AG09319 (cell line): ENCODE measurements around the gene PHF3.
"Not testable (repeated sequence)": the region's sequence is repeated elsewhere in the genome, so short reads cannot be mapped to it uniquely, and the experiment has no call there.

Source experiments
- DNase-seq: peaks from one replicate; pipeline ENCODE4 v3.0.0-alpha.2; 2010; ENCODE audit warnings: low read depth; ENCODE audit errors: extremely low read depth
- TF ChIP-seq, protein P1 (sequence below): IDR thresholded peaks from 2 replicates; pipeline ENCODE4 v1.5.1; 2011; ENCODE audit warnings: low read depth, mild to moderate bottlenecking, inconsistent platforms, low read length, moderate library complexity

PHF3 gene

DNA sequence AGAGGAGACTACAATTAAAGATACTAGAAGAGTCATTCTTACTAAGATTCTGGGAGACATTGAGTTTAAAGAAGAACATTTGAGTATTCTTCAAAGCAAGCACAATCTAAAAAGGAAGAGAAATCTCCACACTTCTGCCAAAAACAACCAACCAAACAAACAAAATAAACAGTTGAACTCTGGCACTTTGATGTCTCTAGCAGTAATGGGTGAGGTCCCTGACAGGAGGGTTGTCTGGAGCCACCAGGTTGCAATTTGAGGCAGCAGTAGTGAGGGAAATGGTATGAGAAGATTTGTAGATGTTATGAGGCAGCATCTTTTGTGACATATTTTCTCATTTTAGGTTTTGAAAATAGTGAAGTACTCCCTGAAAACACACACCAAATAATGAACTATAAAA, 108.1 kb downstream of the PHF3 start:
- TF ChIP-seq, protein P1, sequence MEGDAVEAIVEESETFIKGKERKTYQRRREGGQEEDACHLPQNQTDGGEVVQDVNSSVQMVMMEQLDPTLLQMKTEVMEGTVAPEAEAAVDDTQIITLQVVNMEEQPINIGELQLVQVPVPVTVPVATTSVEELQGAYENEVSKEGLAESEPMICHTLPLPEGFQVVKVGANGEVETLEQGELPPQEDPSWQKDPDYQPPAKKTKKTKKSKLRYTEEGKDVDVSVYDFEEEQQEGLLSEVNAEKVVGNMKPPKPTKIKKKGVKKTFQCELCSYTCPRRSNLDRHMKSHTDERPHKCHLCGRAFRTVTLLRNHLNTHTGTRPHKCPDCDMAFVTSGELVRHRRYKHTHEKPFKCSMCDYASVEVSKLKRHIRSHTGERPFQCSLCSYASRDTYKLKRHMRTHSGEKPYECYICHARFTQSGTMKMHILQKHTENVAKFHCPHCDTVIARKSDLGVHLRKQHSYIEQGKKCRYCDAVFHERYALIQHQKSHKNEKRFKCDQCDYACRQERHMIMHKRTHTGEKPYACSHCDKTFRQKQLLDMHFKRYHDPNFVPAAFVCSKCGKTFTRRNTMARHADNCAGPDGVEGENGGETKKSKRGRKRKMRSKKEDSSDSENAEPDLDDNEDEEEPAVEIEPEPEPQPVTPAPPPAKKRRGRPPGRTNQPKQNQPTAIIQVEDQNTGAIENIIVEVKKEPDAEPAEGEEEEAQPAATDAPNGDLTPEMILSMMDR: no peak
- DNase-seq: no peak

DNA sequence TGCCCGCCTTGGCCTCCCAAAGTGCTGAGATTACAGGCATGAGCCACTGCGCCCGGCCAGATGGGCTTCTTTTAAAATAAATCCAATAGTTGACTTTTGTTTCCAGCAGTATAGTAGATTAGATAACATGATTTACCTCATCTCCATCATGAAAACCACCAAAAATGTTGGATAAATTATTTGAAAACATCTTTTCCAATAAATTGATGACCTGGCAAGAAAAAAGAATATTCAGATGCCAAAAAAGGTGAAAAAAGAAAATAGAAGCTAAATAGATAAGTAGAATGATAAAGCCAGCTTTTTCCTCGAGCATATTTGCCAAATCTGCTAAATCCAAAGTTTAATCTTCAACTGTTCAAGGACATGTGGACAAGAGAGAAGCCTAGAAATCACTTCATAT, 109.2 kb downstream of the PHF3 start:
- TF ChIP-seq, protein P1: no peak
- no peak for DNase-seq

DNA sequence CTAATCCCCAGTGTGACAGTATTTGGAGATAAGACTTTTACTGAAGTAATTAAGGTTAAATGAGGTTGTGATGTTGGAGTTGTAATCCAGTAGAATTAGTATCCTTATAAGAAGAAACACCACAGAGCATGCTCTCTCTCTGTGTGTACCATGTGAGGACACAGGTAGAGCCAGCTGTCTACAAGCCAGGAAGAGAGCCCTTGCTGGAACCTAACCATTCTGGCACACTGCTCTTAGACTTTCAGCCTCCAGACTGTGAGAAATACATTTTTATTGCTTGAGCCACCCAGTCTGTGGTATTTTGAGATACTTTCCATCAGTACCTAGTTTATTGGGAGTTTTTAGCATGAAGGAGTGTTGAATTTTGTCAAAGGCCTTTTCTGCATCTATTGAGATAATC, 110.2 kb downstream of the PHF3 start:
- DNase-seq: no peak
- TF ChIP-seq, protein P1: no peak

DNA sequence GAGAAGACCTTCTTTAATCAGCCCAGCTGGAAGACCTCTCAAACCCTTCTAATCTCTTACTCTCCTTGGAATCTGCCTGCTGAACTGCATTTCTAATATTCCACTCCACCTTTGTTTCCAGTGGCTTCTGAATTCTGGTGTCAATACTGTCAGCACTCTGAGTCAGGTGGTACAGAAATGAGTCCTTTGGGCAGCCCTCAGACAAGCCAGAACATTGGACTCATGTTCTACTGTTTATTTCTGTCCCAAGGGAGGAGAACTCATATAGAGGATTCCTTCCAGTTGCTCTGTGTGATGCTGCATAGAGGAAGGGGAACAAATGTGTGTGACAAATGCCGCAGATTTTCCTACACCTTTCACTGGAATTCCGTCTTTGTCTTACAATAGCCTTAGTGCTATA, 114.8 kb downstream of the PHF3 start:
- TF ChIP-seq, protein P1: no peak
- no peak for DNase-seq

- not testable (repeated sequence) for DNase-seq
Measured at GRCh38 chr6:63757275-63757674, 121.7 kb downstream of the PHF3 start.

- TF ChIP-seq, protein P1: no peak
- DNase-seq: no peak
Measured at GRCh38 chr6:63757826-63758225, 122.2 kb downstream of the PHF3 start.

DNA sequence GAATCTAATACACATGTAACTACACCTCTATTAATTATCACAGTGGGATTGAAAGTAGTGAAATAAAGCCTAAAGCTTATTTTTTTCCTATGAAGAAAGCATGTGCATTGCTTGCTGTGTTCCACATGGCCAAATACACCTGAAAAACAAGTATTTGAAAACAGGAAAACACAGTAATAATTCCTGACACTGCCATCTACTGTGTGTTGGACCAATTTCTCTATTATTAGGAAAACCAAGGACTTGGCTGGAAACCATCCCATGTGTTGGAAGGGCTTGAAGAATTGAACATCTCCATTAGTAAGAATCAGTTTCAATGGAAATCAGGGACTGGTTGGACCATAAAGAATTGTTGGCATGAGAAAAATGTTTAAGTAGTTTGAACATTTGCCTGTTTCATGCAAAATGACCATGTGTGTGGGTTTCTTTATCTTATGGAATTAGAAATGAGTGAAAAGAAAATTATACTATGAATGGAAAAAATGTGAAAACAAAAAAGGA, 124.1 kb downstream of the PHF3 start:
- no peak for DNase-seq
- TF ChIP-seq, protein P1: no peak

DNA sequence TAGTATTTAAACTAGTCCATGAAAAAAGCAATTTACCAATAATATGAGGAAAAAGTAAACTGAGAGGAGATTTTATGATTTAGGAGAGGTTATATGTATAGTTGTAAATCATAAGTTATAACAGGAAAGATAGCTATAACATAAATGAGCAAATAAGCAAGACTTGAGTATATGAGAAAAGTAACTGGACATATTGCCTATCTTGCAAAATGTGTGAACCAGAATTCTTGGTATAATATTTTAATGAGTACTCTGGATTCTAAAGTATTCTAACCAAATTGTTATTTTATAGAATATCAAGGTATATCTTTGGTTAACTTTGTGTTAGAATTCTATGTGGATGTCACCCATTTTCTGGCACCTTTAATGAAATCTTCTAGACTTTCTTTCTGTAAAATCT, 124.6 kb downstream of the PHF3 start:
- no peak for DNase-seq
- TF ChIP-seq, protein P1: no peak
